ENCODE measurements around the gene CLDN8.

Gene CLDN8

DNA sequence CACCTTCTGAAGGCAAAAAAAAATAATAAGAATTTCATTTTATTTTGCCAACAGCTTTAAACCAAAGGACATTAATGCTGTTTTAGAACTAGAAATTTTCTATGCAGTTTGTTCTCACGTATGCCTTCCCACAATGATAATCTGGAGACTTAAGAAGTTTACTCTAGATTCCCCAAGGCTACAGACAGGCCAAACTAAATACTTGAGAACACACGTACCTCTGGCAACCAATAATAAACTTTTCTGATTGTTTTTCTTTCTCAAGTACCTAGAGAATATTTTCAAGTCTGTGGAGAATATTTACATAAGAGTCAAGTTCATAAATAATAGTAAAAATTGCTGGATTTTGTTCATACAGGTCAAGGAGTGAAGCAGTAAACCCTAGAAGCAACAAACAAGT is 15.9 kb downstream of the CLDN8 start:
- no peak for DNase-seq (ENCODE audit: low spot score)

DNA sequence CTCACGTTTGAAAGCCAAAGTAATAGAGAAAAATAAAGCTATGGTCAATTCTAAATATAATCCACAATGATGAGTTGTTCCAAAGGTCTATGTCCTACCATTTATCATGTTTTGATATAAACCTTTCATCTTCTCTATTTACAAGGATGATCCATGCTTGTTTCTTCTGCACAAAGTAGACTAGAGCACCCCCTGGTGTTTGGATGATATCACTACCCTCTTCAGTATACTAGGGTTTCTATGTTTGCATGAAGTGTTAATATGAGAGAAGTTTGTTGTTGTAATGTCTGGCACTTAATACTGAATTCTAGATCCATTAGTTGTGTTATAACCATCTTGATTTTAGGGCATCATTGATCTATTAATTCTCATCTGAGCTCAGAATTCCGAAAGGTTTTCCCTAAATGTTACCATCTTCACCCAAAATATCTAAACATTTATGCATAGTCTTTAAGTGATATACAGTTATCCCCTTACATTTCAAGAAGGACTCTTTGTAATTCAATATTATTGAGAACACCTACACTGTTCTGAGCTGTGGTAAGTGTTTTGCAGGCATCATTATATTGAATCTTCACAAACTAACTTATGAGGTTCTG is 21.1 kb downstream of the CLDN8 start:
- DNase-seq (ENCODE audit: low spot score), result peak; percentile 42

DNA sequence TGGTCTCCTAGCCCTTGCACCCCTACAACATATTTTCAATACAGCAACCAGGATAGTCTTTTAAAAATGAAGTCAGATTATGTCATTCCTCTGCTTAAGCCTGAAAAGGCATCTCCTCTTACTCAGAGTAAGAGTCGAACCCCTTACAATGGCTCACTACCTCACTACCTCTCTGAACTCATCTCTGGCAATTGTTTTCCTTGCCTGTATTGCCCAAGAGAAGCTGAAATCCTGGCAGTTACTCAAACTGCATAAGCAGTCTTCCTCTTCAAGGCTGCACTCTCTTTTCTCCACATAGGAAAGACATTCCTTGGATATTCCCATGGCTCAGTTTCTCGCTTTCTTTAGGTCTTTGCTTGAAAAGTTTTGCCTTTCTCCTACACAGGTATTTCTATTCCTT is 22.7 kb downstream of the CLDN8 start:
- no peak for DNase-seq (ENCODE audit: low spot score)

DNA sequence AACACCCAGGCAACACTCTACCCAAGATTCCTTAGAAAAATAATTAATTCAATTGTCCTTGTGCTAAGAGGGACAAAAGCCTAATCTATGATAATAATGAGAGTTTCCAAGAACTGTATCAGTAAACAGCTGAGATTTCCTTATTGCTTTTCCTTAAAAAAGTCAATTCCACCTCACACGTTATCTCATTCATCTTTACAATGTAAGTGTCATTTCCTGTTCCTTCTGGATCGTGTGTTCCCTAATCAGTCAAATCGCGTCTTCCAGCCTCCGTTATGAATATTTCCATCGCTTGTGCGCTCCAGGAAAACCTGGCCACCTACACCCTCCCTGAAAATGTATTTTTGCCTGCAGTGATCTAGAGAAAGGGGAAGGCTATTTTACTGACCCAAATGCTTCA is 25.3 kb downstream of the CLDN8 start:
- DNase-seq (ENCODE audit: low spot score), result no peak

DNA sequence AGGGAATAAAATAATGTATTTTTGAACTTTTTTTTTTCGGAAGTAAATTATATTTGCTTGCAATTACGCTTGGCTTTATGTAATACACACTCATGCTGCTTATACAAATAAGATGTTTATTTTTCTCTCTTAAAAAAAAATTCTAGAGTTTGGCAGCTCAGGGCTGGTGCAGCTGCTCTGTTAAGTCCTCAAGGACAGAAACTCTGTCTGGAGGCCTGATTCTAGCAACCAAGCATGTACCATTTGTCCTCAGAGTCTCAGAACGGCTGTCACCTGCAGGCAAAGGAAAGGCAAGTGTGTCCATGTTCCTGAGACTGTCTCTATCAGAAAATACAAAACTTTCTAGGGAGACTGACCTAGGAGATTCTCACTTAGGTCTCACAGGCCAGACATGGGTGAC is 26.1 kb downstream of the CLDN8 start:
- DNase-seq (ENCODE audit: low spot score), result no peak

DNA sequence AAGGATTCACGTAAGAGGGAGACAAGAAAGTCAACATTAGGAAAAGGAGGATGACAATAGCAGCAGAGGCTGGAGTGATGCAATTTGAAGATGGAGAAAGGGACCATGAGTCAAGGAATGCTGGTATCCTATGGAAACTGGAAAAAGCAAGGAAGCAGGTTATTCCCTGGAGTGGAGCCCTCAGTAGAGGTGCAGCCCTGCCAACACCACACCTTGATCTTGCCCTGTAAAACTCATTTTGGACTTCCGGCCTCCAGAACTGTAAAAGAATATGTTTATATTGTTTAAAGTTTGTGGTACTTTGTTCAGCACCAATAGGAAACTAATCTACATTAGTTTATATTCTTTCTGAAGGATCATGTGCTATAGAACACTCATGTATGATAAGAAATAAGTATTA is 29.7 kb downstream of the CLDN8 start:
- DNase-seq (ENCODE audit: low spot score), result no peak

DNA sequence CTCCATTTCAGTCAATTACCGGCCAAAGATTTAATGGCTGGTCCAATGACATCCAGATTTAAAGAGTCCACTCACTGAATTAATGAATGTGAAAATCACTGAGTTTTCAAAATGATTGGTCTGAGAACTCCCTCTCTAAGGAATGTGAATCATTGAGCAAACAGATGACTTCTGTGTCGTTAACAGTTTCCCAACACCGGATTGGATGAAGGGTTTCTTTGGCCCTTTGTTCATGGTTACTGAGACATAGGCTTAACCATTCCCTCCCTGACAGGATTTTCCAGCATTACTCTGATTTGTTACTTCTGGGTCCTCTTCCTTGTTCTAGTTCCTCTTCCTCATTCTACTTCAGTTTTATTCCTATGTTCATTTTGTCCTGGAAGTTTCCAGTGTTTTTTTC is 47.8 kb downstream of the CLDN8 start:
- no peak for DNase-seq (ENCODE audit: low spot score)

DNA sequence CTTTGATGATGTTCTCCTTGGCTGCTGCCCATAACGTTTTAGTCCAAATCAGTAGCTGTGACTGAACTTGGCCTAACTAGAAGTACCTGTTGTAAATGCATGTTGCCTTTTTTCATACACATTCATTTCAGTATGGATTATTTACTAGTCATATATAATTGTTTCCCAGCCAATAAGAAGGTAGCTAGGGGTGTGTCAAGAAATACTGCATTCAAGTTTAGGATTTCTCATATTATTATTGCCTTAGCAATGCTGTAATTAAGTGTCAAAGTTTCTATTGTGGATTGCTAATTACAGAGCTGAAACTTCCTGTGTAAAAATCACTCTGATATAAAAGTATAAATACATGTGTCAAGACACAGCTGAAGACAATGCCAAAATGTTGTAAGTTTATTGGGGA is 49.2 kb downstream of the CLDN8 start, which contains the start of gene CLDN17:
CLDN17 (minus strand) TSS at position 101 of the 400 bp plus-strand sequence. CDS start 188 bp downstream, outside the sequence.
- no peak for DNase-seq (ENCODE audit: low spot score)

DNA sequence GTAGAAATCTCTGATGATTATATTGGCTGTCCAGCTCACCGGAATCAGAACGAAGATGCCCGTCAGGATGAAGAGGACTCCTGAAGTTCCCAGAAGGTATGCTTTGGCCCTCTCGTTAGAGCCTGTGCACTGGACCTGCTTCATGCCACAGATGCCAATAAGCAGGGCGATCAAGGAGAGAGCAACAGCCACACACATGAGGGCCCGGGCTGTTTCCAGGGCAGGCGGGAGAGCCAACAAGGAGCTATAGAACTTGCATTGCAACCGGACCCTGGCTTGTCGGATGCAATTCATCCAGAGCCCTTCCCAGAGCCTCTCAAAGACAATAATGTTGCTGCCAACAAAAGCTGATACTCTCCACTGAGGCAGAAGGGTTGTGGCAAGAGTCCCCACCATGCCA is 49.7 kb downstream of the CLDN8 start:
- no peak for DNase-seq (ENCODE audit: low spot score)

DNA sequence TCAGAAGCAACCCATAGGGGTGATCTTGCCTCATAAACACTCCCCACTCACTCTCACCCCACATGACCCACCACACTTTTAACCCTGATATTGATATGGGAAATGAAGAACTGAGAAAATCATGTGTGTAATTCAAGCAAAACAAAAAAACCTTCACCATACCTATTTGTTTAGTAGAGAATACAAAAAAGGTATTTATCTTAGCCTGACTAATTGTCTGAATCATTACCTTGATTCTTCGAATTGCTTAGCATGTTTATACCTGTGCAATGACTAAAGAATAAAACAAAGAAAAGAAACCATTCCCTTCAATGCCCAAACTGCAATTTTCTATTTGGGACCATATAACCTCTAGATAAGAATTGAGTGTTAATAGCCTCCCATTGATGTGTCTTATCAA is 51.1 kb downstream of the CLDN8 start:
- no peak for DNase-seq (ENCODE audit: low spot score)

Measured in D341Med (cell line).